ENCODE data around the gene RCAN3. TPM values are rescaled to one million over a fixed set of nuclear protein-coding genes. Genes with fewer than 3 reads are reported as not detected.
A peak's percentile ranks its signal among the peaks of the same experiment; 100 is the strongest.

Gene RCAN3
- total and polyA plus RNA-seq, 2 of the 13 experiments (the other 11 are each of a cell fraction or from before 2014, with no cell fraction given) = 12.2 to 13.3 TPM

DNA sequence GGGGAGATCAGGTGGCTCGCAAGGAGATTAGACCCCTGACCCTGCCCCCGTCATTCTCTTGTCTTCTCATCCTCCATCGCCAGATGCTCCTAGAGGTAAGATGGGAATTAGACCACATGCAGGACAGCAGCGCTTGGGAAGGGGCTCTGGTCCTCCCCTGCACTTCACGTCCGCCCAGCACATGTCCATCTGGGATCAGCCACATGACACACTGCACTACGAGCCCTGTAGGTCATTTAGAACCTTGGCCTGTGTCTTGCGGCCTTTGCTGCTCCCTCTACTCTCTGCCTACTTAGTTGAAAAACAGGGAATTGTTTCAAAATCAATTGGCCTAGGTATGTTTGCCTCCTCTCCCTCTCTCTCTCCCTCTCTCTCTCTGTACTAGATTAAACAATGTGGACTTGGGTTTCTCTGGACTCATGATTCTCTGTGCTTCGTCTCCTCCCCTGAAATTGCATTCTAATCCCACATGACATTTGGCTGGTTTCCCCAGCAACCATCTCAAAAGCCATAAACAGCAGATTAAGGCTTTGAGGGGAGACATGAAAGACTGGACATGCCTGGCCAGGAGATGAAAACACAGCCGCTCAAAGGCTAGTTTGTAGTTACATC lies 49.4 kb downstream of the RCAN3 start (continued):
- TF ChIP-seq ZKSCAN5 (CRISPR knock-in tag; IDR thresholded peaks at IDR 0.05) (no peak), ZNF383 (CRISPR knock-in tag; IDR thresholded peaks at IDR 0.05; ENCODE audit: borderline replicate concordance) (no peak), TP53 (CRISPR knock-in tag; conservative IDR thresholded peaks at IDR 0.05) (no peak), FOSL1 (CRISPR knock-in tag; IDR thresholded peaks at IDR 0.05; ENCODE audit: borderline replicate concordance) (no peak), SMAD1 (CRISPR knock-in tag; IDR thresholded peaks at IDR 0.05; ENCODE audit: borderline replicate concordance, low read depth) (no peak), ZNF549 (CRISPR knock-in tag; IDR thresholded peaks at IDR 0.05) (no peak), PREB (CRISPR knock-in tag; IDR thresholded peaks at IDR 0.05) (no peak), ZNF773 (CRISPR knock-in tag; IDR thresholded peaks at IDR 0.05; ENCODE audit: borderline replicate concordance) (0 out of 2 replicates have a peak, but pooled peaks have one; percentile 52), ZNF331 (CRISPR knock-in tag; IDR thresholded peaks at IDR 0.05) (peak; percentile 80), SATB2 (CRISPR knock-in tag; IDR thresholded peaks at IDR 0.05) (no peak), ZNF607 (CRISPR knock-in tag; IDR thresholded peaks at IDR 0.05; ENCODE audit: borderline replicate concordance) (no peak), PRPF4 (IDR thresholded peaks at IDR 0.05; ENCODE audit: low read depth, low read length, poor library complexity, severe bottlenecking) (no peak), ZNF30 (CRISPR knock-in tag; IDR thresholded peaks at IDR 0.05) (no peak), ZBTB21 (CRISPR knock-in tag; IDR thresholded peaks at IDR 0.05) (no peak), ZNF256 (CRISPR knock-in tag; conservative IDR thresholded peaks at IDR 0.05) (no peak), TEAD3 (CRISPR knock-in tag; optimal IDR thresholded peaks at IDR 0.05; ENCODE audit: borderline replicate concordance) (peak; percentile 64), STAG1 (CRISPR knock-in tag; IDR thresholded peaks at IDR 0.05) (no peak), ZNF552 (CRISPR knock-in tag; IDR thresholded peaks at IDR 0.05; ENCODE audit: borderline replicate concordance) (no peak), ZNF619 (CRISPR knock-in tag; IDR thresholded peaks at IDR 0.05) (no peak), ESRRA (CRISPR knock-in tag; IDR thresholded peaks at IDR 0.05; ENCODE audit: low read depth) (0 out of 2 replicates have a peak, but pooled peaks have one; percentile 50), NR2C2 (CRISPR knock-in tag; IDR thresholded peaks at IDR 0.05; ENCODE audit: borderline replicate concordance) (peak; percentile 61; the same call in 1 of the 2 replicates), ZNF605 (CRISPR knock-in tag; IDR thresholded peaks at IDR 0.05) (peak; percentile 90), NBN (conservative IDR thresholded peaks at IDR 0.05) (no peak), ZNF101 (CRISPR knock-in tag; IDR thresholded peaks at IDR 0.05; ENCODE audit: borderline replicate concordance, low read depth) (no peak), ATF7 (IDR thresholded peaks at IDR 0.05) (no peak), ATF7 (CRISPR knock-in tag; IDR thresholded peaks at IDR 0.05) (peak; percentile 73; the same call in 1 of the 2 replicates)
- TF ChIP-seq, protein P1, sequence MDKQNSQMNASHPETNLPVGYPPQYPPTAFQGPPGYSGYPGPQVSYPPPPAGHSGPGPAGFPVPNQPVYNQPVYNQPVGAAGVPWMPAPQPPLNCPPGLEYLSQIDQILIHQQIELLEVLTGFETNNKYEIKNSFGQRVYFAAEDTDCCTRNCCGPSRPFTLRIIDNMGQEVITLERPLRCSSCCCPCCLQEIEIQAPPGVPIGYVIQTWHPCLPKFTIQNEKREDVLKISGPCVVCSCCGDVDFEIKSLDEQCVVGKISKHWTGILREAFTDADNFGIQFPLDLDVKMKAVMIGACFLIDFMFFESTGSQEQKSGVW (CRISPR knock-in tag; IDR thresholded peaks at IDR 0.05; ENCODE audit: borderline replicate concordance) = no peak
- TF ChIP-seq, protein P2, sequence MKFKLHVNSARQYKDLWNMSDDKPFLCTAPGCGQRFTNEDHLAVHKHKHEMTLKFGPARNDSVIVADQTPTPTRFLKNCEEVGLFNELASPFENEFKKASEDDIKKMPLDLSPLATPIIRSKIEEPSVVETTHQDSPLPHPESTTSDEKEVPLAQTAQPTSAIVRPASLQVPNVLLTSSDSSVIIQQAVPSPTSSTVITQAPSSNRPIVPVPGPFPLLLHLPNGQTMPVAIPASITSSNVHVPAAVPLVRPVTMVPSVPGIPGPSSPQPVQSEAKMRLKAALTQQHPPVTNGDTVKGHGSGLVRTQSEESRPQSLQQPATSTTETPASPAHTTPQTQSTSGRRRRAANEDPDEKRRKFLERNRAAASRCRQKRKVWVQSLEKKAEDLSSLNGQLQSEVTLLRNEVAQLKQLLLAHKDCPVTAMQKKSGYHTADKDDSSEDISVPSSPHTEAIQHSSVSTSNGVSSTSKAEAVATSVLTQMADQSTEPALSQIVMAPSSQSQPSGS (CRISPR knock-in tag; IDR thresholded peaks at IDR 0.05) = peak; percentile 23; the same call in 1 of the 2 replicates
- TF ChIP-seq, protein P3, sequence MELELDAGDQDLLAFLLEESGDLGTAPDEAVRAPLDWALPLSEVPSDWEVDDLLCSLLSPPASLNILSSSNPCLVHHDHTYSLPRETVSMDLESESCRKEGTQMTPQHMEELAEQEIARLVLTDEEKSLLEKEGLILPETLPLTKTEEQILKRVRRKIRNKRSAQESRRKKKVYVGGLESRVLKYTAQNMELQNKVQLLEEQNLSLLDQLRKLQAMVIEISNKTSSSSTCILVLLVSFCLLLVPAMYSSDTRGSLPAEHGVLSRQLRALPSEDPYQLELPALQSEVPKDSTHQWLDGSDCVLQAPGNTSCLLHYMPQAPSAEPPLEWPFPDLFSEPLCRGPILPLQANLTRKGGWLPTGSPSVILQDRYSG (CRISPR knock-in tag; IDR thresholded peaks at IDR 0.05) = 0 out of 2 replicates have a peak, but pooled peaks have one; percentile 51

Data from HepG2 (cell line).